Fibroblast of mammary gland (primary cell): ENCODE measurements around the gene SH3BP2.

Experiments used
- DNase-seq: peaks from one replicate; pipeline ENCODE4 v3.0.0-alpha.2; 2010; ENCODE audit warnings: low read depth
- H3K4me3 ChIP-seq: 2 replicates; pipeline ENCODE4 v1.5.1; 2011; ENCODE audit warnings: low read depth, mild to moderate bottlenecking, low read length, moderate library complexity; ENCODE audit not compliant: control insufficient read depth
- CTCF ChIP-seq: conservative IDR thresholded peaks from 2 replicates; pipeline ENCODE4 v1.5.1; 2011; ENCODE audit warnings: low read depth, low read length, inconsistent platforms; ENCODE audit not compliant: control insufficient read depth, insufficient read depth

SH3BP2 gene

DNA sequence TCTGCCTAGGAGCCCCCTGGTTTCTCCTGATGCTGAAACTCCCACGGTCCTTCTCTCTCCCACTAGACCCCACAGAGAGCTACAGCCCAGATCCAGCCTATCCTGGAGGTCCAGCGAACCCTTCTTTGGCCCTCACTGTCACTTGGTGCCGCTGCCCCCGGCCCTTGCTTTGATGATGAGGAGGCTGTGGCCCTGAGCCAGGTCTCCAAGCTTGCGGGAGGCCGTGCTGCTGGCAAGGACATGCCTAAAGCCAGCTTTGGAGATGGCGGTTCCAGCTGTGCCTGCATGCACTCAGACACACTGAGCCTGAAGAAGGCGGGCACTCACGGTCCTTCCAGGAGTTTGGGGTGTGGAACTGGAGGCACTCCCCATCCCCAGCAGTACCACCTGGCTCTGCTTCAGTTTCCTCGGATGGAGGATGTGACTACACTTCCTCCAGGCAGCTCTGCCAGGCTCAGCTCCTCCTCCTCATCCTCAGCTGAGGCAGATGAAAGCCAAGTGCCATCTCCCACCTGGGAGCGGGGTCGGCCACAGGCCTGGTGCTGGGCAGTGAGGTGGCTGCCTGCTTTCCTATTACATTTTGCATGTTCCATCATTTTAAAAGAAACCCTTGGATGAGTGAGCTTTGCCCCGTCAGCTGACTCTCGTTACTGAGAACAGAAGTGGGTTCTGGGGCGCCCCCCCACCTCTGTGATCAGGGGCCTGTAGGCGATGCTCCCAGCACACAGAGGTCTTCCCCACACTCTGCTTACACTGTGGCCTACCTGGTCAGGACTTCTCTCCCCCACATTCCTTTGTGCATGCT, 45.8 kb upstream of the SH3BP2 start:
- DNase-seq = no peak
- H3K4me3 ChIP-seq = no peak overlapping the region
- no peak for TF ChIP-seq CTCF

DNA sequence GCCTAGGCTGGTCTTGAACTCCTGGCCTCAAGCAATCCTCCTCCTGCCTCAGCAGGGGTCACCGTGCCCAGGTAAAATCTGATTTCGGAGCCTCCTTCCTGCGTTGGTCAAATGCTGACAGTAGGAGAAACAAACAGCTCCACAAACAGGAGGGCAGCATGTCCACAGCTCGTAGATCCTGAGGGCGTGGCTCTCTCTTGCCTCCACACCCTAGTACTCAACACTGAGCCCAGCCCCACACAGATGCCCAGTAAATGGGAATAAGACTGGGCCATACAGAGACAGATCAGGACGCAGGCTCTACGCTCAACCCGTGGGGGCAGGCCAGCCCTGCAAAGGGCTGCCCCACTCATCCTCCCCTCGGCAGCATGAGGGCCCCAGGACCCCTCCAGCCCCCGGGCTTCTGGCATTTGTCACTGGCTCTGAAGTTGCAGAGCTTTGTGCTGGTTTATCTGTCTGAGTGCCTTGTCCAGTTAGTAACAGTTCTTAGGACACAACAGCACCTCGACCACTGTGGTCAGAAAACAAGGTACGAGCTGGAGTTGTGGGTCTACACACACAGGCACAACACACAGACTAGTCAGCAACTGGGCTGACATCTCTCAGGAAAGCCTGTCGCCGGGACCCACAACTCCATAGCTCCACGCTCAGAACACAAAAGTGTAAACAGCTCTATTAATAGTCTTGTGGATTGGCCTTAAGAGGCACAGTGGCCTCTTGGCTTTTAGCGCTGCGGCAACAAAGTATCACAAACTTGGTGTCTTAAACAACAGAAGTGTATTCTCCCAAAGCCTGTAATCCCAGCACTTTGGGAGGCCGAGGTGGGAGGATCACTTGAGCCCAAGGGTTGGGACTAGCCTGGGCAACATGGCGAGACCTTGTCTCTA, 41.9 kb upstream of the SH3BP2 start:
- no peak overlapping the region for H3K4me3 ChIP-seq
- no peak for TF ChIP-seq CTCF

DNA sequence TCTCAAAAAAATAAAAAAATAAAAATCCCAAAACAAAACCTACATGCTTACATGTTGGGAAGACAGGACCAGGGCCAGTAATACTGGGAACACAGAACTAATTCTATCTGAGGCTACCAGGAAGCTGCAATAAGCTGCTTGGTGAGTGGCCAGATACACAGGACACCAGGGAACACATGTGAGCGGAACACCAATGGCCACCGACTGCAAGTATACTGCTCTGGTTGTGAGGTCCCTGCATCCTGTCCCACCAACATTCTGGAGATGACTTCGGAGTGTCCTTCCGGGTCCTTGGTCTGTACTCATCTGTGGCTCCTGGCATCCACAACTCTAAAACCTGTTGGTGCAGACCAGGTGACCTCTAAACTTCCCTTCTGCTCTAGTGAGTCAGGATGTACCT, 39.4 kb upstream of the SH3BP2 start:
- DNase-seq = no peak
- no peak for TF ChIP-seq CTCF
- H3K4me3 ChIP-seq = no peak overlapping the region

More for the DNA sequence above, 41.9 kb upstream of the SH3BP2 start:
- no peak for DNase-seq

DNA sequence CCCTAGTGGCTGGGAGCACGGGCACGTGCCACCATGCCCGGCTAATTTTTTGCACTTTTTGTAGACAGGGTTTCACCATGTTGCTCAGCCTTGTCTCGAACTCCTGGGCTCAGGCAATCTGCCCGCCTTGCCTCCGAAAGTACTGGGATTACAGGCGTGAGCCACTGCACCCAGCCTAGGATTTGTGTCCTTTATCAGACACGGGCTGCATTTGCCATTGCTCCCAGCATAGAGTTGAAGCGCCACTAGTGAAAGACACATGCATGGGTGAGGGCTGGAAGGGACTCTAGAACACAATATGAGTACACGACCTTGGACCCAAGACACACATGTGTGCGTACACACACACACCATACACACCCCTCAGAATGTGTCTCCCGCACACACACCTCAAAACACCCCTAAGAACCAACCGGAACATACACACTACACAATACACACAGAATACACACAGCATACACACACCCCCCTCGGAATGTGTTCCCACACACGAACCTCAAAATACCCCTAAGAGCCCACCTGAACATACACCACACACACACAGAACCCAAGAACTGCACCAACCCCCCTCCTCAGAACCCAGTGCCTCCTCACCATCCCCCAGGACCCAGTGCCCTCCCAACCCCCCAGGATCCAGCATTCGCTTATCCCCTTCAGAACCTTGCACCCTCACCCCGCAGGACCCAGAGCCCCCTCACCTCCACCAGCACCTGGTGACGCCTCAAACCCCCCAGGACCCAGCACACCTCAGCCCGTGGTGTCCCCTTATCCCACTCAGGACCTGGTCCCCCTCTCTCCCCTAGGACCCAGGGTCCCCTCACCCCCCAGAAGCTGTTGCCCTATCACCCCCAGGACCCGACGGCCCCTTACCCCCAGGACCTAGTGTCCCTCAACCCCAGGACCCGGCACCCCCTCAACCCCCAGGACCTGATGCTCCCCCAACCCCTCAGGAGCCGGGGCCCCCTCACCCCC, 37.8 kb upstream of the SH3BP2 start:
- TF ChIP-seq CTCF = no peak
- H3K4me3 ChIP-seq = peak overlapping the region; percentile 82
- DNase-seq = no peak

DNA sequence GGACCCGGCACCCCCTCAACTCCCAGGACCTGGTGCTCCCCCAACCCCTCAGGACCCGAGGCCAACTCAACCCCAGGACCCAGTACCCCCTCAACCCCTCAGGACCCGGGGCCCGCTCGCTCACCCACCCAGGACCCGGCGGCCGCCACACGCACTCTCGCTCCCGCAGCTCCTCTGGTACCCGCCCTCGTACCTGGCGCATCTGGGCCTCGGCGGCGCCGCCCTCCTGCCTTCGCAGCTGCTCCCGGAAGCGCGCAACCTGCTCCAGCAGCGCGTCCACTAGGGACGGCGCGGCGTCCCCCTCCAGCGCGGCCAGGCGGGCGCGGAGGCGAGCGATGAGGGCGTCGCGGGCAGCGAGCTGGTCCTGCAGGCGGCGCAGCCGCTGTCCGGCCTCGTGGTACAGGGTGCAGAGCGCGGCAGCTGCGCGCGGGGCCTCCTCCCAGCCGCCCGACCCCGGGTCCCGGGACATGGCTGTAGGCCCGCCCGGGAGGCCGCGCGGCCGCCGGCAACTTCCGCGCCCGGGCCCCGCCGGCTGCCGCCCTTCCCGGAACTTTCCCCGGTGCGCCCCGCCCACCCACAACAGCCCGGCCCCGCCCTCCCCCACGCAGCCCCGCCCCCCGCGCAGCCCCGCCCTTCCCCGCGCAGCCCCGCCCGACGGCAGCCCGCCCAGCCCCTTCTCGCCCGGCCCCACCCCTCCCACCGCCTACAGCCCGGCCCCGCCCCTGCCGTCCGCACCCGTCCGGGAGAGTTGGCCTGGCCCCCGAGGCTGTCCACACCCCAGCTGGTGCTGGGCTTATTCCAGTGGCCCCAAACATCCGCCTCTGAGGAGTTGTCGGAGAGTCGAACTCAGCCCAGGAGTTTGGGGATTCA, 36.8 kb upstream of the SH3BP2 start, which contains the start of gene TNIP2:
Gene TNIP2, minus strand, starts transcription at position 516 of the 870 bp plus-strand sequence. Its CDS starts 47 bp downstream, at position 469.
- H3K4me3 ChIP-seq = peak within 1 kb of the TSS; percentile 82
- peak; percentile 73 for DNase-seq

More for the DNA sequence above, 36.8 kb upstream of the SH3BP2 start, which contains the start of gene TNIP2:
- TF ChIP-seq CTCF = no peak
